Measurements from ENCODE around the gene PIWIL1. TPM values are rescaled to one million over a fixed set of nuclear protein-coding genes. Genes with fewer than 3 reads are reported as not detected.

The PIWIL1 gene
- total RNA-seq, 6 donors from 2014 or later = not detected

DNA sequence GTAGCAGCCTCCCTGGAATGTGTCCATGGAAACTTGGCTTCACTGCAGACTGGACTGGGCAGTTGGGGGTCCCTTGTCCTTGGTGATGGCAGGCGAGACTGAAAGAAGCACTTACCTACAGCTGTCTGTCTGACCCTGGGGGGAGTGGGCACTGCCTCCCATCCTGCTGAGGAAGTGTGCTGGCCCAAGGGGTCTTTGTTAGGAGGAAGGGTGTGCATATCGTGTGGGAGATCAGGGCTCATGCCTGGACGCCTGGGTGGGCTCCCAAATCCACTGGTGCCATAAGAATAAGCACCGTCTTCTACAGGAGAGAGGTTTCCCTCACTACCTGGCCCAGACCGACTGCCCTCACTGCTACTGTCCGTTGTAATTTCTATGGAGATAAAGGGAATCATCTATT is 81.4 kb downstream of the PIWIL1 start:
- WGBS, 2 donors = 71 to 77% methylated on average over 6 of the region's 6 CpGs

DNA sequence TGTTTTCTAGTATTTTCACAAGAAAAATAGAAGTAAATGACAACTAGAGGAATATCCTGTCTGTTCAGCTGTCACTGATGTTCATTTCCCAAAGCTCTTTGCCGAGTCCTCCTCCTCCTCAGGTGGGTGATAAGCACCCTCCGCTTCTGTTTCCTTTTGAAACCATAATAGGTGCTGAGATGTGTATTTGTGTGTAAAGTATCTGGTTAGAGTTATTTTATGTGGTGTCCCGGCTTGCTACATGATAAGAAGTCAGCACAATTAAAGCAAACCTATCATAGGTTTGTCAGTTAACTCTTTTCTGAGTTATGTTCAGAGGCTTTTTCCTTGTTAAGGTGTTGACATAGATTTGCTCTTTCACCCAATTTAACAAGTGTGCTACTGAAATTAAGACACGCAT is 82.4 kb downstream of the PIWIL1 start:
- WGBS, 2 donors = 73 to 74% methylated on average over 4 of the region's 4 CpGs
- no peaks in the 10 kb centered on the region for H3K36me3 ChIP-seq
- H3K4me3 ChIP-seq = no peak overlapping the region
- TF ChIP-seq EP300 (IDR thresholded peaks at IDR 0.05) (no peak), POLR2A (IDR thresholded peaks at IDR 0.05) (no peak), POLR2AphosphoS5 (IDR thresholded peaks at IDR 0.05) (no peak)
- TF ChIP-seq, protein P1, sequence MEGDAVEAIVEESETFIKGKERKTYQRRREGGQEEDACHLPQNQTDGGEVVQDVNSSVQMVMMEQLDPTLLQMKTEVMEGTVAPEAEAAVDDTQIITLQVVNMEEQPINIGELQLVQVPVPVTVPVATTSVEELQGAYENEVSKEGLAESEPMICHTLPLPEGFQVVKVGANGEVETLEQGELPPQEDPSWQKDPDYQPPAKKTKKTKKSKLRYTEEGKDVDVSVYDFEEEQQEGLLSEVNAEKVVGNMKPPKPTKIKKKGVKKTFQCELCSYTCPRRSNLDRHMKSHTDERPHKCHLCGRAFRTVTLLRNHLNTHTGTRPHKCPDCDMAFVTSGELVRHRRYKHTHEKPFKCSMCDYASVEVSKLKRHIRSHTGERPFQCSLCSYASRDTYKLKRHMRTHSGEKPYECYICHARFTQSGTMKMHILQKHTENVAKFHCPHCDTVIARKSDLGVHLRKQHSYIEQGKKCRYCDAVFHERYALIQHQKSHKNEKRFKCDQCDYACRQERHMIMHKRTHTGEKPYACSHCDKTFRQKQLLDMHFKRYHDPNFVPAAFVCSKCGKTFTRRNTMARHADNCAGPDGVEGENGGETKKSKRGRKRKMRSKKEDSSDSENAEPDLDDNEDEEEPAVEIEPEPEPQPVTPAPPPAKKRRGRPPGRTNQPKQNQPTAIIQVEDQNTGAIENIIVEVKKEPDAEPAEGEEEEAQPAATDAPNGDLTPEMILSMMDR (IDR thresholded peaks at IDR 0.05) = no peak
- H3K27ac ChIP-seq = no peak overlapping the region
- no peaks in the 10 kb centered on the region for H3K9me3 ChIP-seq
- ATAC-seq (ENCODE audit: low FRiP score in 2 of 2) (no peak), DNase-seq (no peak)
- no peaks in the 10 kb centered on the region for H3K27me3 ChIP-seq
- no peaks in the 10 kb centered on the region for H3K4me1 ChIP-seq

More for the DNA sequence above, 81.4 kb downstream of the PIWIL1 start:
- TF ChIP-seq POLR2AphosphoS5 (IDR thresholded peaks at IDR 0.05) (no peak), EP300 (IDR thresholded peaks at IDR 0.05) (no peak), POLR2A (IDR thresholded peaks at IDR 0.05) (no peak)
- TF ChIP-seq, protein P1 (IDR thresholded peaks at IDR 0.05) = no peak
- DNase-seq (no peak), ATAC-seq (ENCODE audit: low FRiP score in 2 of 2) (no peak)
- Histone ChIP-seq H3K4me1 (no peaks in the 10 kb centered on the region), H3K27ac (no peak overlapping the region), H3K36me3 (no peaks in the 10 kb centered on the region), H3K4me3 (no peak overlapping the region), H3K9me3 (no peaks in the 10 kb centered on the region), H3K27me3 (no peaks in the 10 kb centered on the region)

DNA sequence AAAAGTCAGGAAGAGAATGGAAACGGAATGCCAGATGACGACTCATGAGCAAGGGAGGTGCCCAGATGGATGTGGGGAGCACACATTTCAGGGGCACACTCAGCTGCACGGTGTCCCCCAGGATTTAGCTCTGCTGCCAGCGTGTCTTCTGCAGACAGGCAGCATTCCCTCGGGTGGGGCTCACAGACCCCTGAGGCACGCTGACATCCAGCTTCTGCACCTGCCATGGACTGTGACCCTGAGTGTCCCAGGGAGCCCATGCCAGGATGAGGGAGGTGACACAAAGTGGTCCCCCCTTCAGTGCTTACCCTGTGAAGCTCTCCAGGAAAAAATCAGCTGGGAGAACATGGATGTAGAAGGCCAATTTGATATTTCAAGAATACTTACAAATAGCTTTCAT is 84.2 kb downstream of the PIWIL1 start:
- ATAC-seq (ENCODE audit: low FRiP score in 2 of 2) (no peak), DNase-seq (no peak)
- Histone ChIP-seq H3K27ac (no peak overlapping the region), H3K36me3 (no peaks in the 10 kb centered on the region), H3K9me3 (no peaks in the 10 kb centered on the region), H3K4me1 (no peaks in the 10 kb centered on the region), H3K27me3 (no peaks in the 10 kb centered on the region), H3K4me3 (no peak overlapping the region)
- 67 to 73% methylated on average over 6 of the region's 6 CpGs for WGBS, 2 donors
- TF ChIP-seq, protein P1 (IDR thresholded peaks at IDR 0.05) = no peak
- no peak for TF ChIP-seq POLR2A (IDR thresholded peaks at IDR 0.05)
- TF ChIP-seq EP300 (IDR thresholded peaks at IDR 0.05) = no peak
- no peak for TF ChIP-seq POLR2AphosphoS5 (IDR thresholded peaks at IDR 0.05)

Other genes with a start within 250 kb of the PIWIL1 start
- gene FZD10, start 175.4 kb upstream of the PIWIL1 start, total RNA-seq = 1 to 10 TPM in 3 of 6 donors, under 1 TPM in 2, not detected in 1; 0.46 to 2.6 (median 1.1) TPM

Measured in upper lobe of left lung (tissue), 6 donors.